Stimulated activated effector memory CD8-positive, alpha-beta T cell treated with anti-CD3 and anti-CD28 coated beads, Interleukin-12 subunit alpha, Interleukin-12 subunit beta, amount 100 ng/mL, for 72 hours (primary cell): Measurements from ENCODE around the gene RGMA.

ENCODE experiments used
- ATAC-seq: fragments of 150-1000 bp; cut with Tn5 transposase; 2 replicates; pipeline ENCODE4 v1.10.0; 2021
- DNase-seq, 2 donors: peaks; one replicate each; pipeline ENCODE4 v3.0.0; 2021 to 2022; ENCODE audit warnings: low spot score in 2 of 2
- H3K27ac Mint-ChIP-seq: one replicate; pipeline ENCODE4 v1.8.0; 2022; ENCODE audit warnings: mild to moderate bottlenecking, mixed read lengths
- H3K36me3 Mint-ChIP-seq: one replicate; pipeline ENCODE4 v1.8.0; 2022; ENCODE audit warnings: mild to moderate bottlenecking, mixed read lengths
- H3K4me1 Mint-ChIP-seq: one replicate; pipeline ENCODE4 v1.8.0; 2022; ENCODE audit warnings: mixed read lengths
- H3K4me3 Mint-ChIP-seq: one replicate; pipeline ENCODE4 v1.8.0; 2022; ENCODE audit warnings: mild to moderate bottlenecking, mixed read lengths
- H3K9me3 Mint-ChIP-seq: one replicate; pipeline ENCODE4 v1.8.0; 2022; ENCODE audit warnings: mixed read lengths

The RGMA gene

GRCh38 chr15:93076875-93077274 is 12.1 kb downstream of the RGMA start:
- H3K9me3 Mint-ChIP-seq: no peaks in the 10 kb centered on the region

GRCh38 chr15:93076217-93076616 is 12.8 kb downstream of the RGMA start:
- Mint-ChIP-seq H3K4me3 (no peak overlapping the region), H3K4me1 (peaks cover 25% of the 10 kb centered on the region), H3K36me3 (peaks cover 6% of the 10 kb centered on the region), H3K27ac (no peak overlapping the region), H3K9me3 (no peaks in the 10 kb centered on the region)
- no peak for ATAC-seq
- DNase-seq: no peak

More at GRCh38 chr15:93076875-93077274, 12.1 kb downstream of the RGMA start:
- Mint-ChIP-seq H3K36me3 (no peaks in the 10 kb centered on the region), H3K27ac (no peak overlapping the region), H3K4me1 (peaks cover 21% of the 10 kb centered on the region), H3K4me3 (no peak overlapping the region)
- no peak for DNase-seq
- no peak for ATAC-seq

GRCh38 chr15:93074599-93074998 is 14.4 kb downstream of the RGMA start:
- no peak overlapping the region for H3K4me3 Mint-ChIP-seq
- H3K36me3 Mint-ChIP-seq: peaks cover 6% of the 10 kb centered on the region

GRCh38 chr15:93073465-93073952 is 15.5 kb downstream of the RGMA start:
- DNase-seq (no peak), ATAC-seq (peak; percentile 33)
- no peaks in the 10 kb centered on the region for H3K9me3 Mint-ChIP-seq
- H3K36me3 Mint-ChIP-seq: peaks cover 6% of the 10 kb centered on the region
- no peak overlapping the region for H3K27ac Mint-ChIP-seq
- peak overlapping the region; percentile 72 for H3K4me3 Mint-ChIP-seq
- peaks cover 25% of the 10 kb centered on the region for H3K4me1 Mint-ChIP-seq

More at GRCh38 chr15:93074599-93074998, 14.4 kb downstream of the RGMA start:
- no peak for DNase-seq
- ATAC-seq: no peak
- Mint-ChIP-seq H3K27ac (no peak overlapping the region), H3K9me3 (no peaks in the 10 kb centered on the region), H3K4me1 (peaks cover 25% of the 10 kb centered on the region)

- Mint-ChIP-seq H3K4me3 (peak overlapping the region; percentile 72), H3K27ac (no peak overlapping the region), H3K36me3 (peaks cover 6% of the 10 kb centered on the region), H3K9me3 (no peaks in the 10 kb centered on the region), H3K4me1 (peaks cover 25% of the 10 kb centered on the region)
- ATAC-seq: peak; percentile 50
- DNase-seq: no peak
Observed at GRCh38 chr15:93072411-93073394, 16.3 kb downstream of the RGMA start.

- no peaks in the 10 kb centered on the region for H3K9me3 Mint-ChIP-seq
- no peak overlapping the region for H3K27ac Mint-ChIP-seq
- H3K4me3 Mint-ChIP-seq: peak overlapping the region; percentile 72
- H3K36me3 Mint-ChIP-seq: peaks cover 6% of the 10 kb centered on the region
- ATAC-seq (no peak), DNase-seq (no peak)
- peaks cover 25% of the 10 kb centered on the region for H3K4me1 Mint-ChIP-seq
Observed at GRCh38 chr15:93072011-93072410, 17.0 kb downstream of the RGMA start.

GRCh38 chr15:93071469-93071936 is 17.5 kb downstream of the RGMA start:
- Mint-ChIP-seq H3K4me1 (peaks cover 25% of the 10 kb centered on the region), H3K4me3 (peak overlapping the region; percentile 72), H3K36me3 (peaks cover 6% of the 10 kb centered on the region), H3K9me3 (no peaks in the 10 kb centered on the region), H3K27ac (no peak overlapping the region)
- DNase-seq (no peak), ATAC-seq (no peak)

GRCh38 chr15:93070551-93071296 is 18.3 kb downstream of the RGMA start:
- H3K4me1 Mint-ChIP-seq: peaks cover 25% of the 10 kb centered on the region
- DNase-seq: no peak
- H3K4me3 Mint-ChIP-seq: no peak overlapping the region
- peaks cover 6% of the 10 kb centered on the region for H3K36me3 Mint-ChIP-seq
- no peaks in the 10 kb centered on the region for H3K9me3 Mint-ChIP-seq
- no peak overlapping the region for H3K27ac Mint-ChIP-seq
- no peak for ATAC-seq

- Mint-ChIP-seq H3K9me3 (no peaks in the 10 kb centered on the region), H3K4me3 (no peak overlapping the region), H3K4me1 (peaks cover 25% of the 10 kb centered on the region), H3K36me3 (peaks cover 6% of the 10 kb centered on the region), H3K27ac (no peak overlapping the region)
- no peak for ATAC-seq
- DNase-seq: no peak
Observed at GRCh38 chr15:93070132-93070531, 18.9 kb downstream of the RGMA start.

- H3K36me3 Mint-ChIP-seq: peaks cover 6% of the 10 kb centered on the region
- peaks cover 20% of the 10 kb centered on the region for H3K4me1 Mint-ChIP-seq
- no peak overlapping the region for H3K27ac Mint-ChIP-seq
- H3K9me3 Mint-ChIP-seq: no peaks in the 10 kb centered on the region
- H3K4me3 Mint-ChIP-seq: no peak overlapping the region
- DNase-seq (no peak), ATAC-seq (no peak)
Observed at GRCh38 chr15:93068581-93069199, 20.3 kb downstream of the RGMA start.

GRCh38 chr15:93067649-93068085 is 21.3 kb downstream of the RGMA start:
- Mint-ChIP-seq H3K4me1 (peaks cover 12% of the 10 kb centered on the region), H3K36me3 (peaks cover 6% of the 10 kb centered on the region), H3K4me3 (no peak overlapping the region), H3K27ac (no peak overlapping the region), H3K9me3 (no peaks in the 10 kb centered on the region)
- peak; percentile 24 for ATAC-seq
- no peak for DNase-seq

GRCh38 chr15:93066834-93067648 is 22.0 kb downstream of the RGMA start:
- H3K36me3 Mint-ChIP-seq: peaks cover 6% of the 10 kb centered on the region
- no peak for DNase-seq
- H3K4me1 Mint-ChIP-seq: peaks cover 6% of the 10 kb centered on the region
- H3K27ac Mint-ChIP-seq: no peak overlapping the region
- H3K9me3 Mint-ChIP-seq: no peaks in the 10 kb centered on the region
- no peak overlapping the region for H3K4me3 Mint-ChIP-seq
- ATAC-seq: peak; percentile 5

- Mint-ChIP-seq H3K4me1 (no peaks in the 10 kb centered on the region), H3K9me3 (no peaks in the 10 kb centered on the region), H3K36me3 (peaks cover under 1% of the 10 kb centered on the region), H3K4me3 (no peak overlapping the region), H3K27ac (no peak overlapping the region)
- ATAC-seq (no peak), DNase-seq (no peak)
Observed at GRCh38 chr15:93066224-93066681, 22.8 kb downstream of the RGMA start.

- DNase-seq: no peak
- Mint-ChIP-seq H3K36me3 (no peaks in the 10 kb centered on the region), H3K4me3 (no peak overlapping the region), H3K9me3 (no peaks in the 10 kb centered on the region), H3K27ac (no peak overlapping the region), H3K4me1 (no peaks in the 10 kb centered on the region)
- no peak for ATAC-seq
Observed at GRCh38 chr15:93065641-93066045, 23.4 kb downstream of the RGMA start.
